HUDEP-2 (cell line): ENCODE measurements around the gene TNFSF4.
A peak's percentile ranks its signal among the peaks of the same experiment; 100 is the strongest.

Experiments
- DNase-seq, 76 experiments: peaks; one replicate each; lab custom pipeline; 2025; ENCODE audit not compliant: unreplicated experiment in 76 of 76; lab: John Stamatoyannopoulos, UW

The TNFSF4 gene

DNA sequence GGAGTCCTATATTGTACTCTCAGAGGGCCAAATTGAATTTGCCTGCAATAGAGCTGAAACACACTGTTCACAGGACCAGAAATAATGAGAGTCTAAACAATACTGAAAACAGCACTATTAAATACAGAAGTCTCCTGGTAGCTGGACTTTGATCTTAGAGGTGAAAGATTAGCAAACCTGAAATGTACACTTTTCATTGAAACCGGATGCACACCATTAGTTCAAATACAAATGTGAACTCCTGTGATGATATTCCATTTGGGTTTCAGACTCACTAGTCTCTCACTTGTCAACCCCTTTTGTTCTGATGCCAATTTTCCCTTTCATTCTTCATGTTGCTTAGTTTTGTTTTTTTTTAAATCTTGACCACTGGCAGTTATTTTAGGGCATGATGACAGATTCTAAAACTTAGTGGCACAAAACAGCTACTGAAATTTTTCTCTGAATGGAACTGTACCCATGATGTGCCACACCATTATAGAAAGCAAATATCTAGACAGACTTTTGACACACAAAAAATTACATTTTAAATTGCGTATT lies 5.9 kb upstream of the TNFSF4 start:
- no peak for DNase-seq

DNA sequence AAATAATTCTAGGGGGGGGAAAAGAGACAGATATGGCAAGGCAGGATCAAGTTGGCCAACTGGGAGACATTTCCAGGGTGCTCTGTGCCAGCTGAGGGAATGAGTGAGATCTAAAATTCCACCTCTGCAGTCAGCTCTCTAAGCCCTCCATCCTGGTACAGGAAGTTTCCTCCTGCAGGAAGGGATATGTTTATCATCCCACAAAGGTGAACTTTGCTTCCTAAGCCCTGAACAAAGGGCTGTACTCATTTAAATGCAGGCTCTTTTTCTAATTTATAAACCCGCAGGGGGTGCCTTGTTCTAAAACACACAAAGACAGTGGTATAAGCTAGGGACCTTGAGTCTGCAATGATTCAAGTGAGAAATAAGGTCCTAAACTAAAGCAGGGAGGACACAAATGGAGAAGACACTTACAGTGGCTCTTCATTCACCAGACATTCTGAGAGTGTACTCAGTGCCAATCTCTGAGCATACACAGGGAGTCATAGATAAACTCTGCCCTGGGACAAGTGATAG lies 3.6 kb upstream of the TNFSF4 start:
- no peak for DNase-seq

DNA sequence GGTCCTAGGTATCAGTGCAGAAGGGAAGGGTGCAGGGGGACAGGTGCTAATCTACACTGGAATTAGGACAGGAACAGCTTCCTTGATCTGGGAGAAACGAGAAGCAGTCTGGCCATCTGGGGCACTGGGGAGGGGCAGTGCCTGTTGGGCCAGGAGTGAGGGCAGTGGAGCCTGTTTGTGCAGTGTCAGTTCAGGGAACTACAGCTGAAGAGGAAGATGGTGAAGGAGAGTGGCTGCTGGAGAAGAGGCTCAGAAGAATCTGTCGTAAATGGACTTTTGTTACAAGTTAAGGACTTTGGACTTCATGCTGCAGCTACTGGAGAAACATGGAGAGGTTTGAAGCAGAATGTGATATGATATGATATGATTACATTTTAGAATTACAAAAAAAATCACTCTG lies 3.2 kb upstream of the TNFSF4 start:
- DNase-seq = no peak

DNA sequence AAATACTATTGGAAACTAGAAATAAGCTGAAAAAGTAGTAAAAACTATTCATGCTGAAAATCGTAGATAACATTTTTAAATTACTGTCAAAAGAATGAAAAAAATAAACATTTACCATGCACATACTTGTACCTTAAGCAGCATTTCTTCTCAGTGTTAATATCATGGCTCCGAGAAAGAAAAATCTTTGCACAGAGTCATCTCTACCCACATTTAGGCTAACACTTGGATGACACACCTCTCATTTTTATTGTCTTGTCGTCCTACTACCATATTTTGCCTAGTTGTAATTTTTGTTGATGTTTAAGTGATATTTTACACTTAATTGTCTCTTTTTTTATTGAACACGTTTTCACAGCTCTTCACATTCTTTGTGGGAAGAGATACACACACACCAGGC lies 1.7 kb upstream of the TNFSF4 start:
- no peak for DNase-seq

DNA sequence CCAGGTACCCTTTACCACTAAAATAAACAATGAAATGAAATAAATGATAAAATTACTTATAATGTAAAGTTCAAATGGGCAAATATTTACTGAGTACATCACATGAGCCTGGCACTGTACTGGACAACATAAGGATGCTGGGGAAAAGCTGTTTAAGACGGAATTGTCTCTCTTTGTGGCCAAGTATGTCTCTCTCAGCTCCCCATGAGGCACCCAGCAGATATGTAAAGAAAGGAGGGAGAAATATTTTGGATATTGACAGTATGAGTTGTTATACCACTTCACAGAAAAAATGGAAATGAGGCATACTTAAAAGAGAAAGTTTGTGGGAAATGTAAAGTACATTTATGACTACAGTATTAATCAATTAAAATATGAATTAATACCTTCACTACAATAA lies 1.0 kb upstream of the TNFSF4 start:
- DNase-seq = no peak

DNA sequence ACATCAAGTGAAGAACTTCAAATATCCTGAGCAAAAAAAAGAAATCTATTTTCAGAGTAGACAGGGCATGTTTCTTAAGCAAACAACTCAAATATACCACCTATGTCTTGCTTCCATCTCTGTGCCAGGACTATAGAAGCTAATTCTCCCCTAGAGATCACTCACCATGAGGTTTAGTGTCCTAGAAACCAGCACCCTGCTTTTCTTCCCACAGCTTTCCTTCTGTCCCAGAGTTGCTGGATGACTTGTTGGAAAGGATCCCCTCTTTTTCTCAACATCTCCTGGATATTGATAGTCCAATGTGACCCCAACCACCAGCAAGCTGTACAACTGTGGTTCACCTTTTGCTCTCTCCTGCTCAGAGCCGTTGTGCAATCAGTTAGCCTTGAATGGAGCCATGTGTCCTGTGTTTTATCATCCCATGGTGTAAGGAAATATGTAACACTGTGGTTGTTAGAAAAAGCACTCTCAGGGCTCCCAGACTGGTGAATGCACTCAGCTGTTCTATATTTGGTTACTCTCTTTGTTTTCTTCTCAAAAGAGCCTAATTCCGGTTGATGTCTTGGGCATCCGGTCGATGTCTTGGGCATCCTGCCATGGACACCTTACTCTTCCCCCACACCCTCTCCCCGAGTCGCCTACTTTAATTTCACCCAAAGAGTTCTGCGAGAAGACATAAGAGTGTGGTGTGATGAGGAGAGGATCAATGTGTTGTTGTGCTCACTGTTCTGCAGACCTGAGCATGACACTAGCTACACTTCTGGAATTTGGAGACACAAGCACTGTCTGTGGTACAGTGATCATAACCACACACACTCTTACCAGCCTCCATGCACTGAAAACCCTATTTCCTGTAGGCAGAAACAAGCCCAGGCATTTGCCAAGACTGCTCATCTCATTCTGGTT lies 1.7 kb downstream of the TNFSF4 start:
- no peak for DNase-seq

DNA sequence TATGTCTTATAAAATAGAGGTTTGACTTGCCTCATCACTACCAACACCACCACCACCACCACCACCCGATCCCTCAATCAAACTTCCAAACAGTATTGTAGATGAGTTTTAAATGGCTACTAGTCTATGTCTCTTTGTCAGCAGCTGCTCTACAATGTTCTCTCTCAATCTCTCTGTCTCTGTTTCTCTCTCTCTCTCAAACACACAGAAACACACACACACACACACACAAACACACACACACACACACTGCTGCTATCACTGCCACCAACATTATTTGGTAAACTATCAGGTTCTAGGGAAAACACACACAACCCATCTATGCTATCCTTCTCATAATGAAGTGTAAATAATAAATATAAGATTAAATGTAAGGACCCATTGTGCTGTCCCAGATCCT lies 2.4 kb downstream of the TNFSF4 start:
- DNase-seq = no peak

DNA sequence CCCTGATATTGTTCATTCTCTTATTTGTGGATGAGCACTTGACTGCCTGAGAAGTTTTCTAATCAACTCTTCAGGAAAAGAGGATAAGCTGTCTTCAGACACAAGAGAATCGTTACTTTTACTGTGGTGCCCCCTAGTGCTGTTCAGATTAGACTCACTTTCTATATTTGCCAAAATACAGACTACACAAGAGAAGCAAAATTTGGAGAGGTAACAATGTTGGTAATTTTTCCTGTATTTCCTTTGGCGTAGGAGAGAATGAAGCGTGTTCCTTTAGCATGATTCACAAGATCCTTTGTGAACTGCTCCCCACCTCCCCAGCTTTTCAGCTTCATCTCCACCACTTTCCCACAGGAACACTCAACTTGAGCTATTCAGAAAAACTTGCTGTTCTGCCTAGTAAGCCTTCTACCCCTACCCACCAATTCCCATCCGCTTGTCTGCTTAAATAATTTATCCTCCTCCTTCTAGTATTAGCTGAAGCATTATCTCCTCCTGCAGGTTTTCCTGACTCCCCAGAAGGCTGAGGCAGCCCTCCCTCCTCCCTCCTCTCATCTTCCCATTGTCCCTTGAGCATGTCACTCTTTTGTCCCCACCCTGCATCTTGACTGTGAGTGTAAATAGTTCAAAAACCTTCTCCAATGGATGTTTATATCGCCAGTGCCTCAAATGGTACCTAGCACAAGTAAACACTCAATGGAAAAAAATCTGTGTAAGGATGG lies 4.5 kb downstream of the TNFSF4 start:
- DNase-seq = peak in 10 of 76 experiments; percentile 2 to 25 (median 10)

DNA sequence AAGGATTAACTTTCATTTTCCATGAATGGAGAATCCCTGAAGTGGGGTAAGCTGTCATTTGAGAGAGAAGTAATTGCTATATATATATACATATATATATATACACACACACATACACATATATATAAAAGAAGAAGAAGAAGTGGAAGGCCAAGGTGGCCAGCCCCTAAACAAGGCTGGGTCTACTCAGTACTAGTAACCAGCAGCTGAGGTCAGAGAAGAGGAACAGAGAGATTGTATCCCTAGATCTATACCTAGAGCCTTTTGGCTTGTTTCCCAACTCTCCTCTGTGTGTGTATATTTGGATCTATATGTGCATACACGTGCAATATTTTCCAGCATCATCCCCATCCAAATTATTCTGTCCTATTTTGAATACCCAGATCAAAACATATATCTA lies 5.2 kb downstream of the TNFSF4 start:
- no peak for DNase-seq

DNA sequence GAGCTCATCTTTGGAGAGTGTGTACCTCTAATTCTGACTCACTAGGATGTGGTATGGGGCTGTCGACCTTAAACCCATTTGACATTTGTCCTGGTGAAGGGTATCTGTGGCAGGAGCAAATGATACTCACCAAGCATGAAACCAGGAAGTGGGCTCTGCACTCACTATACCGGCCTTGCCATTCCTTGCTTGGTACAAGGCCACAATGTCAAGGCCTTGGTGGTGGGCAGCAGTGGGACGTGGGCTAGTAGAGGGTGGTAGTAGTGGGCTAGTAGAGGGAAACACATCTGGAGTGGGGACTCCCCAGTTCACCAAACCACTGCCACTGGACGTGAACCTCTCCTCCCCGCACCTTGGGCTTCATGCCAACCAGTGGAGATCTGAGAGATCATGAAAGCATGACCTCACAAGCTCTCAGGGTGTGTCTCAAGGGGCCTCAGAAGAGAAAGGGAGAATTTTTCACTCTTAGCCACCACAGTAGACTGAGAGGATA lies 11.5 kb downstream of the TNFSF4 start:
- peak in 3 of 76 experiments; percentile 3 to 15 (median 3) for DNase-seq

DNA sequence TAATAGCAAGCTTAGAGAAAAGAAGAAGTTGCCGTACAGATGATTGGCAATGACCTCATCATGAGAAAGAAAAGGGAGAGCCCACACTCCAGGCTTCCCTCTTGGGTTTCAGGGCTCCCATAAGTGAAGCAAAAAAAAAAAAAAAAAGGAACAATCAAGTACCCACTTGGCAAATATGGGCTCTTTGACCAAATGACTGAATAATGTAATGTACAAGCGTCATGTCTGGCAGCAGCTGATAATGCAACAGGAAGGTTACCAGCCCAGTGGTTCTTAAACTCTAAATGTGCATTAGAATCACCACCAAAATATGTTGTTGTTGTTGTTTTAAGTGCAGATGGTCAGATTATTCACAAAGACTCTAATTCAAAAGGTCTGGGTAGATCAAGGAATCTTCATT lies 13.5 kb downstream of the TNFSF4 start:
- DNase-seq = no peak

DNA sequence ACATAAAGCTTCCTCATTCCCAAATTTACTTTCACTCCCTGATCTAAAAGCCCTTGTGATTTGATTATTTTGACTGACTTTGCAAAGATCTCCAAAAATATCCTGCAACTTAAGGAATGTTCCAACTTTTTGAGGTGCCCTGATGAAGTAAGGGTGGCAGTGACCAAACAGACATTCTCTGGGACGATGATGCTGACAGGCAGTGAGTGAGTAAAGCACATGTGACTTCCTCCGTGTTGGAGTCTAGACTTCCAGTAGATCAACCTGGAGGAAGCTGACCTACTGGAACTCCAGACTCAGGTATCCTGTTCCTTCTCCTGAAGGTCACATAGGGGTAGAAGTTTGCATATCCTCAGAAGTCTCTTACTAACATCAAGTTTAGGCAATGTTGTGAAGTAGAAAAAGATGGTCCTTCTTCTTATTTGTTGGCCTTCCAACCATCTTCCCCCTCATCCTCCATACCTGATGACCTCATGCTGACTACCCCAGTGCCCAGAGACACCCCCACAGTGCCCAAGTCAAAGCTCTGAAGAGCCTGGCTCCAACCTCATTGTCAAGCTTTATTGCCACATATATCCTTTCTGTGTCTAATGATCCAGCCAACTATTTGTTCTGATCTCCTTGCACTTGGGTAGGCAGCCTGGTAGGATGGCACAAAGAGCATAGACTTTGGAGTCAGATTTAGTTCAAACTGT lies 16.0 kb downstream of the TNFSF4 start:
- DNase-seq = no peak

DNA sequence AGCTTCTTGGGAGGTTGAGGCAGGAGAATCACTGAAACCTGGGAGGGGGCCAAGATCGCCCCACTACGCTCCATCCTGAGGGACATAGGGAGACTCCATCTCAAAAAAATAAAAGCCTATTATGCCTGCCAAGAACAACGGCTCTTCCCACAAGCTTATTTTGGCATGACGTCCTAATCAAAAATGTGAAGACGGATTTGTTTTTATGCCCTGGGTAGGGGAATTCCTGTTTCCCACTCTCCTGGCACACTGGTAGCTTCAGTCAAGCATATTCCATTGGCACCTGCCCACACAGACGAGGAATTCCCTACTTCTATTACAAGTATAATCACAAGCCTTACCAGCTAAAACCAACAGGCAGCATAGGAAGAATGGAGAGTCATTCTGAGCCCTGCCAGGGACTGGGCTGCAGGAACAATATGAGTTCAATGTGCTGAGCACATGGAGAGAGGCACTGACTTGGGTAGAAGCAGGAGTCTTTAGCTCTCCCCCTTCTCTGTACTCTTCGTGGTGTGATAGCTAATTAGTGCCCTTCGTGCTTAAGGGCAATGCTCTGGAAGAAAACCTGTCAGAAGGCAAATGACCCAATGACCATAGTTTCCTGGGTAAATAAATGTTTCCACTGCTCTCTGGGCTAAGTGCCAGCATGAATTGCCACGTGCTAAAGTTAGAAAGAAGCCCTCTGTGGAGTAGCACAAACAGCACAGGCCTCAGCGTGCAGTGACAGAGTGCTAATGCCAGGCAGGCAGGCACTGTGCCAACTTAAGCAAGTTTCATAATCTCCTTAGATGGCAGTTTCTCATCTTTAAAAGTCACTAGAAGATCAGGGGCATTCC lies 16.8 kb downstream of the TNFSF4 start:
- peak in 15 of 76 experiments; percentile 1 to 65 (median 12) for DNase-seq

DNA sequence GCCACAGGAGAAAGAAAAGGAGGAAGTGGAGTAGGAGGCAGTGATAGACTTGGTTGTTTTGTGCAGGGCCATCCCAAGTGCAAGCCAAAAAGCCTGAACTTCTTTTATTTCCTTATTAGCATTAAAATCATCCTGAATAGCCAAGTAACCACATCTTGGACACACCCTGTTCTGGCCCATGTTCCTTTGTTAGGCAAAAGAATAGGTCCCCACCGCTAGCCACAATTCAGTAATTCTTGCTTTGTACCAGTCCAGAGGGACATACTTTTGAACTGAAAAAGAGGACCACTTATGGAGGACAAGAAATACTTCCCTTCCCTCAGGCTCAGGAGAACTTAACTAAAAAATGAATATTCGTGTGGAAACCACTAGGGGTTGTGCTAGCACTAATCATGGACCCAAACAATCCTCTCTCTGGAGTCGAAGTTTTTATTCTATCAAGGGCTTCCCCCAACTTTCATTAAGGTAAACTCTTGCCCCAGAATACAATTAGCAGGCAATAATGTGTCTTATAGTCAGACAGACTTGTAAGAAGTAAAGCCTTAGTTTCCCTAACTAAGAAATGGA lies 19.4 kb downstream of the TNFSF4 start:
- DNase-seq = no peak

DNA sequence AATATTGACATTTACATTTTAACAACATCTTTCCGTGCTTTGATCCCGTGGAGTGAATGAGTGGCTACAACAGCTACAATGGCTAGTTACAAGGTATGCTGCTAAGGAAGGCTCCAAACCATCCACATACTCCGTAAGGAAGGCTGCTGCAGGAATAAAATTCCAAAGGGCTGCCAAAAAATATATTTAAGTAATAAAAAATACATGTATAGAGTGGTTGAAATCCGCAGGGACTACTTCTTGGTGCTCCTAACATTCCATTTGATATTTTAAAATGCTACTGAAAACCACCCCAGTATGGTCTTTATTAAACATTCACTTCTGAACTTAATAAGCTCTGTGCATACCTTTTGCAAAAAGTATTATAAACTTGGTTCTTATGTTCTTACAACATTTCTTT lies 25.3 kb downstream of the TNFSF4 start:
- no peak for DNase-seq

DNA sequence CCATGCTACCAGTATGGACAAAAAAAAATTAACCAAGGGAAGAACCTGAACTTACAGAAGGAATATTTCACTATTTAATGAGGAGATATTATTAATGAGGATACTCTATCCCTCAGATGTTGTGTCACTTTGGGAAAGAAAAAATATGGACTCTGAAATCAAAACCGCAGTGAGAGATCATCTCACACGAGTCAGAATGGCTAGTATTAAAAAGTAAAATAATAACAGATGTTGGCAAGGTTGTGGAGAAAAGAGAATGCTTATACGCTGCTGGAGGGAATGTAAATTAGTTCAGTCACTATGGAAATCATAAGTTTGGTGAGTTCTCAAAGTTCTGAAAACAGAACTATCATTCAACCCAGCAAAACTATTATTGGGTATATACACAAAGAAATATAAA lies 30.9 kb downstream of the TNFSF4 start:
- no peak for DNase-seq

DNA sequence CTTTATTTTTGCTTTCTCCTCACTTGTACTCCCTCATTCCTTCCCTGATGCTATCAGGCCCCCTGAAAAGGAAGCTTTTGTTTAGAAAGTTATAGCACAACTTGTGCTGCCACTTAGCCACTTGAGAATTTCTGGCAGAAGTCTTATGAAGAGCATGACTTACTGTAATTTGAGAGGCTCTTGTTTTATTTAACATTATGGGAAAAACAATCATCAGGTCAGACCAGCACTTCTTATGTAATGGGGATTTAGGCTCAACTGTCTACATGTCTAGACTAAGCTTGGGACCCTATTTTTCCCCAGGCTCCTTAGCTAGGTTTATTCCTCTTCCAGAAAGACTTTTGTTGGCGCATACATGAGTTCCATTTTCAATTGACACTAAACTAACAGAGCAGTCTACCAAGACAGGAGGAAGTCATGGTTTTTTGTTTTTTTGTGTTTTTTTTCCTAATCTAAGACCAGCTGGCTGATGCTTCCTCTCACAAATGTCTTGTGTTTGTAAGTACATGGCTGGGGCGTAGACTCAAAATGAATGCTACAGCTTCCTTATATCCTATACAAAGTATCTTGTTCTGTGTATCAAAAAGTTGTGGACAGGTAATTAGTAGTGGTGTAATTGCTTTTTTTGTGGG lies 31.5 kb downstream of the TNFSF4 start:
- no peak for DNase-seq

DNA sequence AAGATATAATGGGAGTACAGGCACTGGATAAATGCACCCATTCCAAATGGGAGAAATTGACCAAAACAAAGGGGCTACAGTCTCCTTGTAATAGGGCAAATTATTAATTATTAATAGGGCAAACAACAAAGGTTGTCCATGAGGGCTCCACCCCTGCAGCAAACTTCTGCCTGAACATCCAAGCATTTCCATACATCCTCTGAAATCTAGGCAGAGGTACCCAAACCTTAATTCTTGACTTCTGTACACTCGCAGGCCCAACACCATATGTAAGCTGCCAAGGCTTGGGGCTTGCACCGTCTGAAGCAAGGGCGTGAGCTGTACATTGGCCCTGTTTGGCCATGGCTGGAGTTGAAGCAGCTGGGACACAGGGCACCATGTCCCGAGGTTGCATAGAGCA lies 33.7 kb downstream of the TNFSF4 start:
- no peak for DNase-seq

DNA sequence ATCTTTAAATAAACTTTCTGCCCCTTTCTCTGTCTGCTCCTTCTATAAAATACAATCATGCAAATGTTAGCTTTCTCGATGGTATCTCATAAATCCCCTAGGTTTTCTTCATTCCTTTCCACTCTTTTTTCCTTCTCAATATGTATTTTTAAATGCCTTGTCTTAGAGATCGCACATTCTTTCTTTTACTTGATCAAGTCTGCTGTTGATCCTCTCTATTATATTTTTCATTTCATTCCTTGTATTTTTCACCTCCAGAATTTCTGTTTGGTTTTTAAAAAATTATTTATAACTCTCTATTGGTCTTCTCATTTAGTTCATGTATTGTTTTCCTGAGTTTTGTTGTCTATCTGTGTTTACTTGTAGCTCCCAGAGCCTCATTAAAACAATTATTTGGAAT lies 36.0 kb downstream of the TNFSF4 start:
- DNase-seq = no peak
